Hematopoietic multipotent progenitor cell treated with erythropoietin and hydrocortisone succinate and interleukin-3 and kit ligand, for 6 days (in vitro differentiated cells): Measurements from ENCODE around the gene IPO4.
A peak's percentile ranks its signal among the peaks of the same experiment; 100 is the strongest.

ENCODE experiments used
- DNase-seq: peaks from one replicate; pipeline ENCODE4 v3.0.0-alpha.2; 2015

Gene IPO4

GRCh38 chr14:24146453-24146977 lies 42.1 kb downstream of the IPO4 start, which contains the start of gene PSME2:
TSS of gene PSME2 (minus strand) at chr14:24146610. CDS start at chr14:24146581, 29 bp downstream.
- DNase-seq, result peak; percentile 97

GRCh38 chr14:24145690-24146452 lies 42.7 kb downstream of the IPO4 start:
- DNase-seq, result no peak

DNA sequence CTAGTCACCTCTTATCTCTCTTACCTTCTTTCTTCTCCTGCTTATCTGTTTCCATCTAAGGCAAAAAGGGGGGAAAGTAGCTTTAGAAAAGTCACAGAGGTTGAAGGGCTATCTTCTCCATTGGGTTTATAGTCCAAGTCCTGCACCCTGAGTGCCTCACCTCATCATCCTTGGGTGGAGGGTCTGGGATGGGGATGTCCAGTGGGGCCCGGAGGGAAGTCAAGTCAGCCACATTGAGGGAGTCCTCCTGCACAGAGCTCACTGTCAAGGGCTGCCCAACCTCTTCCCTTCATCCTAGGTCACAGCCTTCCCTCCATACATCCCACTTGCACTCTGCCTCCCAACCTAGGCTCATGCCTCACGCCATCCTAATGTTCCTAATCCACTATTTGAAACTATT lies 43.4 kb downstream of the IPO4 start:
- DNase-seq, result no peak

- DNase-seq, result no peak
Measured at GRCh38 chr14:24144451-24144850, 44.2 kb downstream of the IPO4 start.

- no peak for DNase-seq
Measured at GRCh38 chr14:24143511-24143910, 45.1 kb downstream of the IPO4 start.

- DNase-seq, result peak; percentile 100
Measured at GRCh38 chr14:24141097-24141880, 47.3 kb downstream of the IPO4 start, which contains the start of gene EMC9. TSS of gene EMC9 (minus strand) at chr14:24141591. CDS start at chr14:24141304, 287 bp downstream.

GRCh38 chr14:24139272-24139934 lies 49.2 kb downstream of the IPO4 start:
- DNase-seq, result peak; percentile 25

GRCh38 chr14:24138396-24139271 lies 50.0 kb downstream of the IPO4 start:
- no peak for DNase-seq

GRCh38 chr14:24137529-24138395 lies 50.9 kb downstream of the IPO4 start:
- no peak for DNase-seq

GRCh38 chr14:24136684-24137528 lies 51.7 kb downstream of the IPO4 start:
- no peak for DNase-seq

- peak; percentile 96 for DNase-seq
Measured at GRCh38 chr14:24135834-24136683, 52.6 kb downstream of the IPO4 start, which contains the start of gene PSME1. TSS of gene PSME1 (plus strand) at chr14:24136194. CDS start at chr14:24136263, 69 bp downstream.

- DNase-seq, result no peak
Measured at GRCh38 chr14:24135584-24135833, 53.1 kb downstream of the IPO4 start.

GRCh38 chr14:24133735-24134134 lies 54.9 kb downstream of the IPO4 start:
- DNase-seq, result peak; percentile 64

GRCh38 chr14:24132976-24133375 lies 55.6 kb downstream of the IPO4 start:
- DNase-seq, result no peak

DNA sequence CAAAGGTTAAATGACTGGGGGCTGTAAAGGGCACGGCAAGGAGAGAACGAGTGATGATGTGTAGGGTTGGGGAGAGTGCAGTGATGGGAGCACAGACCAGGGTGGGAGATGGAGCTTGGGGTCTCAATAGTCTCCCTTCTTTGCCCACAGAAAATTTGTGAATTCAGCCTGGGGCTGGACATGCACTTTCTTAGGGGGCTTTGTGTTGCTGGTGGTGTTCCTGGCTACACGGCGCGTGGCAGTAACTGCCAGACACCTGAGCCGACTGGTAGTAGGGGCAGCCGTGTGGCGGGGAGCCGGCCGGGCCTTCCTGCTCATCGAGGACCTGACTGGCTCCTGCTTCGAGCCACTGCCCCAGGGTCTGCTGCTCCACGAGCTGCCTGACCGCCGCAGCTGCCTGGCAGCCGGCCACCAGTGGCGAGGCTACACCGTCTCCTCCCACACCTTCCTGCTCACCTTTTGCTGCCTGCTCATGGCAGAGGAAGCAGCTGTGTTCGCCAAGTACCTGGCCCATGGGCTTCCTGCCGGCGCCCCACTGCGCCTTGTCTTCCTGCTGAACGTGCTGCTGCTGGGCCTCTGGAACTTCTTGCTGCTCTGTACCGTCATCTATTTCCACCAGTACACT lies 56.4 kb downstream of the IPO4 start:
- DNase-seq, result no peak

DNA sequence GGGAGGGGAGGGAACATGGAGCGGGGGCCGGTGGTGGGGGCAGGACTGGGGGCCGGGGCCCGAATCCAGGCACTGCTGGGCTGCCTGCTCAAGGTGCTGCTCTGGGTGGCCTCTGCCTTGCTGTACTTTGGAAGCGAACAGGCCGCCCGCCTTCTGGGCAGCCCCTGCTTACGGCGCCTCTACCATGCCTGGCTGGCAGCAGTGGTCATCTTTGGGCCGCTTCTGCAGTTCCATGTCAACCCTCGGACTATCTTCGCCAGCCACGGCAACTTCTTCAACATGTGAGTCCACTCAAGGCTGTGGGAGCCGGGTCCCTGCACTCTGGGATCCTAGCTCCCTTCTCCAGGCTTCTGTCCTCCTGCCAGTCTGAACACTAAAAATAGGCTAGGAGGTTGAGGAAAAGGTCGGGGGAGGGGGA lies 57.1 kb downstream of the IPO4 start:
- no peak for DNase-seq

DNA sequence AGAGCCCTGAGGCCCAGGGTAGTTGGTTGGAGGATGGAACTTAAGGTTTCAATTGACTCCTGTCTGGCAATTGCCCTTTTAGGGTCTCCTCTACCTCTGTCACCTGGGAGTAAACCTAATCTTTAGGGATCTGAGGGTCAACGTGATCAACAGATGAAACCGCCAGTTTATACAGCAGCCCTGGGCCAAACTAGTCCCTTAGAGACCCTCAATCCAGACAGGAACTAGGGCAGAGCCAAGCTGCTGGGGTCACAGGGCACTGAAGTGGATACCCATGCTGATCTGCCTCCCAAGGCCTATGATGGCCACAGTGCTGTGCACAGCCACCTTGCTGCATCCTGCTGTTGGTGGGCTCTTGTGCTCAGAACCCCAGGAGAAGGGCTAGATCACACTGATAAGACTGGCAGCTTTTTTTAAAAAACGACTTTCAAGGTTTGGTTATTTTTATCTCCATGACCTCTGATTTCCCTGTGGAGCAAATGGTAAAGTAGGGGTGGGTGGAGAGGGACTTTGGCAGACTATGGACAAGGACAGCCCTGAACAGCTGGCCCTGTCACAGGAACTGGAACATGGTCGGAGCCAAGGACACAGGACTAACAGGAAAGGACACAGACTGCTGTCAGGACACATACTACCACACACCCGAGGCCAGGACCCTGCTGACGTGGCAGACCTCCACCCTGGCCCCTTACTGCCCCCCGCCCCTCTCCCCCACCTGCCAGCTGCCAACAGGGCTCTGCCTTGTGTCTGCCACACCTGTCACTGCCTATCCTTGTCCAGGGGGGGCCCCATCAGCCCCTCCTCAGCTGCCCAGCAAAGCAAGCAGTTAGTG lies 57.7 kb downstream of the IPO4 start:
- no peak for DNase-seq

GRCh38 chr14:24130380-24130716 lies 58.3 kb downstream of the IPO4 start, which contains the start of gene FITM1:
TSS of gene FITM1 (plus strand) at chr14:24130659. CDS start at chr14:24131564, 905 bp downstream.
- DNase-seq, result no peak
